Dedifferentiated amniotic fluid mesenchymal stem cell (primary cell): Measurements from ENCODE around the gene MOB4.

Source experiments
- DNase-seq: peaks from one replicate; pipeline ENCODE4 v3.0.0-alpha.2; 2016; ENCODE audit errors: extremely low spot score

Gene MOB4

DNA sequence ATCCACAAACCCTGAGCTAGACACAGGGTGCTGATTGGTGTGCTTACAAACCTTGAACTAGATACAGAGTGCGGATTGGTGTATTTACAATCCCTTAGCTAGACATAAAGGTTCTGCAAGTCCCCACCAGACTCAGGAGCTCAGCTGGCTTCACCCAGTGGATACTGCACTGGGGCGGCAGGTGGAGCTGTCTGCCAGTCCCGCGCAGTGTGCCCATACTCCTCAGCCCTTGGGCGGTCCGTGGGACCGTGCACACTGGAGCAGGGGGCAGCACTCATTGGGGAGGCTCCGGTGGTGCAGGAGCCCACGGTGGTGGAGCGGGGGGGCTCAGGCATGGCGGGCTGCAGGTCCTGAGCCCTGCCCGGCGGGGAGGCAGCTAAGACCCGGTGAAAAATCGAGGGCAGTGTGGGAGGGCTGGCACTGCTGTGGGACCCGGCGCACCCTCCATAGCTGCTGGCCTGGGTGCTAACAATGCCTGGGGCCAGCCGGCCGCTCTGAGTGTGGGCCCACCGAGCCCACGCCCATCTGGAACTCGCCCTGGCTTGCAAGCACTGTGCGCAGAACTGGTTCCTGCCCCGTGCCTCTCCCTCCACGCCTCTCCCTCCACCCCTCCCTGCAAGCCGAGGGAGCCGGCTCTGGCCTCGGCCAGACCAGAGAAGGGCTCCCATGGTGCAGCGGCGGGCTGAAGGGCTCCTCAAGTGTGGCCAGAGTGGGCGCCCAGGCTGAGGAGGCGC, 75.6 kb downstream of the MOB4 start:
- no peak for DNase-seq

DNA sequence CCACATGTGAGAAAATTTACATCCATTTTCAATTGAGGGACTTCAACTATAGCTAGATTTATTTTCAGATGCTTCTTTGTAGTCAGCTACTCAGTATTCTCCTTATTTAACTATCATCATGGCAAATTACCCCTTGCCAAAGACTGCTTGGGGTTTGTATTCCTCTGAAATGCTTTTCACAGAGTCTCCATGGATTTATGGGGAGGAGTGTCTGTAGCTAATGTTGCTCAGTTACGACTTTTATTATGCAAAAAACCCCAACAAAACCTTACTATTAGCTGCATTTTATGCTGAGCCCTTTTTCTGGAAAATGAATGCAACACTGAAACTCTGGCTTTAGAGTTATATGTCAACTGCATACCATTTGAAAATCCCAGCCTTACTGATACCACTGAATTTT, 80.9 kb downstream of the MOB4 start:
- no peak for DNase-seq

DNA sequence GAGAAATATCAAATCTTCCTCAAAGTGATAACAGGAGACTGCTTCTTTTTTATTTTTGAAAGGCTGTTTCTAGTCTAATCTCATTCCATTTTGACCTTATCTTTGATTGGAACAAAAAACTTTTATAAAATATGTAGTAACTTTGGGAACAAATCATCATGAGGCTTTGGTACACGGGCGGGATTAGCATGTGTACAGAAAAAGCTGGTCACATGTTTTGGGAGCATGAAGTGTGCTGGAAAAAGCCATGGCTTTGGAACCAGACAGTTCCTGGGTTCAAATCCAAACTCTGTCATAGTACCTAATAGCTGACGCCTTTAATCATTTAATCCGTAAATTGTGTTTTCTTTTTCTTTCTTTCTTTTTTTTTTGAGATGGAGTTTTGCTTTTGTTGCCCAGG, 81.3 kb downstream of the MOB4 start:
- no peak for DNase-seq

- DNase-seq, result no peak
These were observed 82.6 kb downstream of the MOB4 start for GRCh38 chr2:197598450-197598849.

- DNase-seq, result no peak
These were observed 83.6 kb downstream of the MOB4 start for GRCh38 chr2:197599285-197599965.

- no peak for DNase-seq
These were observed 84.4 kb downstream of the MOB4 start for GRCh38 chr2:197600306-197600705.

- no peak for DNase-seq
These were observed 85.9 kb downstream of the MOB4 start for GRCh38 chr2:197601726-197602125.
